ENCODE results near the gene FAM161A. TPM values are rescaled to one million over a fixed set of nuclear protein-coding genes. Genes with fewer than 3 reads are reported as not detected.
"Not testable (repeated sequence)": the region's sequence is repeated elsewhere in the genome, so short reads cannot be mapped to it uniquely, and the experiment has no call there.

The FAM161A gene
- total RNA-seq, 4 donors from 2014 or later, result 0.96 to 1.9 (median 1.2) TPM; not detected in 1

DNA sequence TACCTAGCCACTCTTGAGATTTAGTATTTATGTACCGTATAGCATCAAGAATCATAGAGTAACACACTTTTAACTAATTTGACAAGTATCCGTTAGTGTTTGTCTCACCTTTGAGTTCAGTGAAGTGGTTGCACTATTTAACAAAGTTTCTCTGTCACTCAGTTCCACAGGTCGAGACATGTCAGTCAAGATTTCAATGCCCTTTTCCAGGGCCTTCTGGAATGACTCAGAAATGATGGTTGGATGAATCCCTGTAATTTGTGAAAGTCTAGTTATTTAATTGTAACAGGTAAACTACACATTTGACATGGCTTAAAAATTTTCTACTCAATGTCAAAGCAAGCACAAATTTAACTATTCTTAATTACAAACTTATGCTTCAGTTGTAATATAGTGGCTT, 24.9 kb upstream of the FAM161A start:
- intact Hi-C loops (cut with DNase I; ENCODE audit: low total_unique reads) (no loop called here), in situ Hi-C loops (cut with MboI; ENCODE audit: low pct_ligation_motif_present in 1 of 4, low pct_unique_long_range_greater_than_20kb in 1 of 4, low sequenced_read_pairs in 3 of 4) (no loop called here)
- Histone ChIP-seq H3K27ac (no peak overlapping the region), H3K36me3 (peaks cover 0 to 91% (median 45%) of the 10 kb centered on the region in 4 donors), H3K9me3 (no peaks in the 10 kb centered on the region), H3K4me1 (no peaks in the 10 kb centered on the region), H3K4me3 (no peak overlapping the region), H3K27me3 (no peaks in the 10 kb centered on the region)
- WGBS, 2 donors (ENCODE audit: low coverage in 1 of 2), result 93 to 98% methylated on average over 3 of the region's 3 CpGs
- no peak for DNase-seq
- TF ChIP-seq, protein P1, sequence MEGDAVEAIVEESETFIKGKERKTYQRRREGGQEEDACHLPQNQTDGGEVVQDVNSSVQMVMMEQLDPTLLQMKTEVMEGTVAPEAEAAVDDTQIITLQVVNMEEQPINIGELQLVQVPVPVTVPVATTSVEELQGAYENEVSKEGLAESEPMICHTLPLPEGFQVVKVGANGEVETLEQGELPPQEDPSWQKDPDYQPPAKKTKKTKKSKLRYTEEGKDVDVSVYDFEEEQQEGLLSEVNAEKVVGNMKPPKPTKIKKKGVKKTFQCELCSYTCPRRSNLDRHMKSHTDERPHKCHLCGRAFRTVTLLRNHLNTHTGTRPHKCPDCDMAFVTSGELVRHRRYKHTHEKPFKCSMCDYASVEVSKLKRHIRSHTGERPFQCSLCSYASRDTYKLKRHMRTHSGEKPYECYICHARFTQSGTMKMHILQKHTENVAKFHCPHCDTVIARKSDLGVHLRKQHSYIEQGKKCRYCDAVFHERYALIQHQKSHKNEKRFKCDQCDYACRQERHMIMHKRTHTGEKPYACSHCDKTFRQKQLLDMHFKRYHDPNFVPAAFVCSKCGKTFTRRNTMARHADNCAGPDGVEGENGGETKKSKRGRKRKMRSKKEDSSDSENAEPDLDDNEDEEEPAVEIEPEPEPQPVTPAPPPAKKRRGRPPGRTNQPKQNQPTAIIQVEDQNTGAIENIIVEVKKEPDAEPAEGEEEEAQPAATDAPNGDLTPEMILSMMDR (IDR thresholded peaks at IDR 0.05), result no peak
- TF ChIP-seq EP300 (IDR thresholded peaks at IDR 0.05; ENCODE audit: low read depth) (no peak), POLR2A (IDR thresholded peaks at IDR 0.05) (no peak), POLR2AphosphoS5 (IDR thresholded peaks at IDR 0.05) (no peak)

DNA sequence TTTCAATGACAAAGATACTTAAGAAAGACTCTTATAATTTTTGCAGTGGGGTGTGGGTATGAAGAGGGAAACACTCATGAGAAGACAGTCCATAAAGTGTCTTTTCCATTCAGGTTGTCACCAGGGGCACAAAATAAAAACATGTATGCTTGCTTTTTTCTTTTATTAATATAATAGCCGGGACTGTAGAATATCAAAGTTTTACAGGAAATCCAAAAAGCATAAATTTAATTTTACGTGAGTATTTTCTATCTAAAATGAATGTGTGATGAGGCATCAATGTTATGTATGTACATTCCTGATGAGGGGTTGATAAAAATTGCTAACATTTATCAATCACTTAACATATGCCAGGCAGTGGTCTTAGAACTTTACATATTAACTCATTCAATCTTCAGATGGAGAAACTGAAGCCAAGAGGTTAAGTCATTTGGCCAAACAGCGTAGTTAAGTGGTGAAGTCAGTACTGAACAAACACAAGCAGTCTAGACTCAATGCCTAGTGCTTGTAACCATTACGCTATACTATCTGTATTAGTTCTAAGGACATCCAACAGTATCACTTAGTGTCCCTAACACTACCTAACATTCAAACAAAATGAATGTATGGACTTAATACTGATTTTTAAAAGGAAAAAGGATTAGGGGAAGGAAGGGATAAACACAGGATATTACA, 23.8 kb upstream of the FAM161A start:
- H3K4me1 ChIP-seq, result no peaks in the 10 kb centered on the region
- no peak for TF ChIP-seq EP300 (IDR thresholded peaks at IDR 0.05; ENCODE audit: low read depth)
- no peak for TF ChIP-seq POLR2A (IDR thresholded peaks at IDR 0.05)
- no peak for TF ChIP-seq POLR2AphosphoS5 (IDR thresholded peaks at IDR 0.05)
- TF ChIP-seq, protein P1 (IDR thresholded peaks at IDR 0.05), result no peak
- 87 to 94% methylated on average over 4 of the region's 4 CpGs for WGBS, 2 donors (ENCODE audit: low coverage in 1 of 2)
- H3K4me3 ChIP-seq, result no peak overlapping the region
- in situ Hi-C loops (cut with MboI; ENCODE audit: low pct_ligation_motif_present in 1 of 4, low pct_unique_long_range_greater_than_20kb in 1 of 4, low sequenced_read_pairs in 3 of 4), result no loop called here
- H3K9me3 ChIP-seq, result no peaks in the 10 kb centered on the region
- no peak overlapping the region for H3K27ac ChIP-seq
- no peak for DNase-seq
- no peaks in the 10 kb centered on the region for H3K27me3 ChIP-seq
- peaks cover 0 to 92% (median 44%) of the 10 kb centered on the region in 4 donors for H3K36me3 ChIP-seq
- intact Hi-C loops (cut with DNase I; ENCODE audit: low total_unique reads), result no loop called here

DNA sequence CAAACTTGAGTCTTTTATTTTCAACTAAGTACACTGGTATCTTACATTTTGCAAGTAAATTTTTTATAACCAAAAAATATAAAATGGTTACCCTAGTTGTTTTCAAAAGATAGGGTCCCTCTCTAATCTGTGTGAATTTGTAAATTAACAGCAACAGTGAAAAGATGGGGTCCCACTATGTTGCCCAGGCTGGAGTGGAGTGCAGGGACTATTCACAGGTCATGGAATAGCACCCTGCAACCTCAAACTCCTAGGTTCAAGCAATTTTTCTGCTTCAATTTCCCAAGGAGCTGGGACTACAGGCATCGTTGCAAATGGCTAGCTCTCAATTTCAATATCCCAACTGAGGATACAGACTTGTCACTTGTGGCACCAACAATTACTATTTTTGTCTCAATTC, 22.5 kb upstream of the FAM161A start:
- in situ Hi-C loops (cut with MboI; ENCODE audit: low pct_ligation_motif_present in 1 of 4, low pct_unique_long_range_greater_than_20kb in 1 of 4, low sequenced_read_pairs in 3 of 4), result no loop called here
- Histone ChIP-seq H3K9me3 (no peaks in the 10 kb centered on the region), H3K4me1 (no peaks in the 10 kb centered on the region), H3K36me3 (peaks cover 0 to 92% (median 44%) of the 10 kb centered on the region in 4 donors), H3K4me3 (no peak overlapping the region), H3K27ac (no peak overlapping the region), H3K27me3 (no peaks in the 10 kb centered on the region)
- DNase-seq, result no peak
- intact Hi-C loops (cut with DNase I; ENCODE audit: low total_unique reads), result no loop called here
- WGBS, 2 donors (ENCODE audit: low coverage in 1 of 2), result 86 to 88% methylated on average over 1 of the region's 1 CpG
- TF ChIP-seq EP300 (IDR thresholded peaks at IDR 0.05; ENCODE audit: low read depth), result no peak
- no peak for TF ChIP-seq POLR2A (IDR thresholded peaks at IDR 0.05)
- TF ChIP-seq, protein P1 (IDR thresholded peaks at IDR 0.05), result no peak
- TF ChIP-seq POLR2AphosphoS5 (IDR thresholded peaks at IDR 0.05), result no peak

DNA sequence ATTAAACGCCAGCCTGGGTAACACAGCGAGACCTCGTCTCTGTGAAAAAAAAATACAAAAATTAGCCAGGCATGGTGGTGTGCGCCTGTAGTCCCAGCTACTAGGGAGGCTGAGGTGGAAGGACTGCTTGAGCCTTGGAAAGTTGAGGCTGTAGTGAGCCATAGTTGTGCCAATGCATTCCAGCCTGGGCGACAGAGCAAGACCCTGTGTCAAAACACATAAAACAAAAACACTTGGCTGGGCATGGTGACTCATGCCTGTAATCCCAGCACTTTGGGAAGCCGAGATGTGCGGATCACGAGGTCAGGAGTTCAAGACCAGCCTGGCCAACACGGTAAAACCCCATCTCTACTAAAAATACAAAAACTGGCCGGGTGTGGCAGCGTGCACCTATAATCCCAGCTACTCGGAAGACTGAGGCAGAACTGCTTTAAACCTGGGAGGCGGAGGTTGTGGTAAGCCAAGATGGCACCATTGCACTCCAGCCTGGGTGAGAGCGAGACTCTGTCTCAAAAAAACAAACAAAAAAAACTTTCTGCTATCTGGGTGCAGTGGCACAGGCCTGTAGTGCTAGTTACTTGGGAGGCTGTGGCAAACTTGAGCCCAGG, 12.7 kb upstream of the FAM161A start:
- 95 to 100% methylated on average over 7 to 14 of the region's 14 CpGs for WGBS, 2 donors (ENCODE audit: low coverage in 1 of 2)
- H3K36me3 ChIP-seq, result peaks cover 0 to 48% (median 21%) of the 10 kb centered on the region in 4 donors
- in situ Hi-C loops (cut with MboI; ENCODE audit: low pct_ligation_motif_present in 1 of 4, low pct_unique_long_range_greater_than_20kb in 1 of 4, low sequenced_read_pairs in 3 of 4), result loop anchor here in 1 of 4 donors (25.0 kb wide), 1 partner anchor 329 kb away; the partner anchor contains the start of gene XPO1
- intact Hi-C loops (cut with DNase I; ENCODE audit: low total_unique reads); H3K9me3 ChIP-seq; H3K4me1 ChIP-seq; H3K4me3 ChIP-seq; H3K27me3 ChIP-seq; DNase-seq; H3K27ac ChIP-seq: not testable (repeated sequence)
